Loucy (cell line): ENCODE data around the gene MITF.

Experiments
- CTCF ChIP-seq: fragments of 200-600 bp; sonication (generic); conservative IDR thresholded peaks from 2 replicates; pipeline ENCODE4 v1.5.1; 2014; ENCODE audit warnings: mild to moderate bottlenecking, antibody characterized with exemption, low read length
- EZH2phosphoT487 ChIP-seq: fragments of 200-600 bp; IDR thresholded peaks from 2 replicates; pipeline ENCODE4 v1.6.1; 2018; ENCODE audit warnings: antibody characterized with exemption, mild to moderate bottlenecking, moderate library complexity, borderline replicate concordance

GRCh38 chr3:69781593-69781992 is 42.3 kb downstream of the MITF start:
- TF ChIP-seq CTCF, result no peak
- TF ChIP-seq EZH2phosphoT487, result no peak
